ENCODE data around the gene RASEF. TPM values are rescaled to one million over a fixed set of nuclear protein-coding genes. Genes with fewer than 3 reads are reported as not detected.

The RASEF gene
- total and polyA plus RNA-seq, 2 of the 13 experiments (the other 11 are each of a cell fraction or from before 2014, with no cell fraction given), result 0.07 TPM; not detected in 1

GRCh38 chr9:83111169-83111568 lies 48.2 kb upstream of the RASEF start:
- ATAC-seq (no peak), DNase-seq (ENCODE audit: low spot score) (no peak), FAIRE-seq (no peak)
- no peaks in the 10 kb centered on the region for H4K20me1 ChIP-seq (ENCODE audit: insufficient read depth, low read length)
- ChIA-PET POLR2A (no interaction called here), CTCF (ENCODE audit: low intra/inter-chr PET ratio, low total read pairs) (no interaction called here)
- H3K27ac ChIP-seq (ENCODE audit: extremely low read length, insufficient read depth, low read length), result no peak overlapping the region
- H3K9me3 ChIP-seq (ENCODE audit: low read length), result no peaks in the 10 kb centered on the region
- no peaks in the 10 kb centered on the region for H3K4me1 ChIP-seq (ENCODE audit: insufficient read depth, low read length)
- no peaks in the 10 kb centered on the region for H3K36me3 ChIP-seq (replicated peaks in 1 of 2; ENCODE audit: control insufficient read depth in 1 of 2, insufficient read depth in 2 of 2, low read length in 2 of 2)
- H3K4me2 ChIP-seq (ENCODE audit: low read depth, low read length), result no peak overlapping the region
- WGBS (ENCODE audit: low lambda C conversion rate), result 2% methylated on average over 3 of the region's 3 CpGs
- TF ChIP-seq PTBP1 (IDR thresholded peaks at IDR 0.05; ENCODE audit: low read depth, low read length, poor library complexity, severe bottlenecking) (no peak), ZNF784 (CRISPR knock-in tag; IDR thresholded peaks at IDR 0.05; ENCODE audit: borderline replicate concordance) (no peak), GLMP (CRISPR knock-in tag; IDR thresholded peaks at IDR 0.05; ENCODE audit: borderline replicate concordance) (no peak), SIN3B (IDR thresholded peaks at IDR 0.05; ENCODE audit: low read length) (no peak)
- intact Hi-C loops (cut with micrococcal nuclease; ENCODE audit: unreplicated experiment) (no loop called here), in situ Hi-C loops (cut with HindIII; ENCODE audit: extremely low pct_ligation_motif_present, low pct_unique_long_range_greater_than_20kb) (no loop called here)
- H2AFZ ChIP-seq (ENCODE audit: low read length), result no peak overlapping the region
- H3K4me3 ChIP-seq (replicated peaks in 1 of 3; ENCODE audit: insufficient read depth in 1 of 3, low read depth in 2 of 3, low read length in 3 of 3), result no peak overlapping the region
- no peaks in the 10 kb centered on the region for H3K27me3 ChIP-seq (ENCODE audit: control insufficient read depth in 1 of 2, insufficient read depth in 2 of 2, low read length in 2 of 2)
- H3K9ac ChIP-seq (ENCODE audit: insufficient read depth, low read depth, low read length), result no peak overlapping the region
- H3K79me2 ChIP-seq (ENCODE audit: insufficient read depth, low read length), result no peaks in the 10 kb centered on the region
- BruUV-seq (replicated peaks), result no TSS peak

GRCh38 chr9:83109296-83109695 lies 46.4 kb upstream of the RASEF start:
- ATAC-seq, result no peak

More at GRCh38 chr9:83109296-83109695, 46.4 kb upstream of the RASEF start:
- no peak overlapping the region for H3K4me2 ChIP-seq (ENCODE audit: low read depth, low read length)
- no peaks in the 10 kb centered on the region for H3K36me3 ChIP-seq (replicated peaks in 1 of 2; ENCODE audit: control insufficient read depth in 1 of 2, insufficient read depth in 2 of 2, low read length in 2 of 2)
- no peak for FAIRE-seq
- in situ Hi-C loops (cut with HindIII; ENCODE audit: extremely low pct_ligation_motif_present, low pct_unique_long_range_greater_than_20kb), result no loop called here
- TF ChIP-seq ZFY (CRISPR knock-in tag; IDR thresholded peaks at IDR 0.05), result no peak
- TF ChIP-seq ZNF746 (CRISPR knock-in tag; IDR thresholded peaks at IDR 0.05), result no peak
- TF ChIP-seq ZBTB42 (CRISPR knock-in tag; IDR thresholded peaks at IDR 0.05), result no peak
- no peak for TF ChIP-seq NFE2L2 (IDR thresholded peaks at IDR 0.05; ENCODE audit: low read length)
- TF ChIP-seq ELF1 (CRISPR knock-in tag; IDR thresholded peaks at IDR 0.05), result no peak
- no peak for TF ChIP-seq NFRKB (IDR thresholded peaks at IDR 0.05)
- no peak for TF ChIP-seq RFX3 (CRISPR knock-in tag; IDR thresholded peaks at IDR 0.05)
- no peak for TF ChIP-seq KLF6 (CRISPR knock-in tag; IDR thresholded peaks at IDR 0.05)
- no peak for TF ChIP-seq RCOR2 (CRISPR knock-in tag; IDR thresholded peaks at IDR 0.05)
- TF ChIP-seq ZNF558 (CRISPR knock-in tag; IDR thresholded peaks at IDR 0.05; ENCODE audit: borderline replicate concordance), result no peak
- no peak for TF ChIP-seq ZNF878 (CRISPR knock-in tag; IDR thresholded peaks at IDR 0.05)
- TF ChIP-seq ZNF441 (CRISPR knock-in tag; IDR thresholded peaks at IDR 0.05; ENCODE audit: borderline replicate concordance), result no peak
- no peak overlapping the region for H3K27ac ChIP-seq (ENCODE audit: extremely low read length, insufficient read depth, low read length)
- no peaks in the 10 kb centered on the region for H3K9me3 ChIP-seq (ENCODE audit: low read length)
- H3K79me2 ChIP-seq (ENCODE audit: insufficient read depth, low read length), result no peaks in the 10 kb centered on the region
- 0% methylated on average over 3 of the region's 3 CpGs for WGBS (ENCODE audit: low lambda C conversion rate)
- no peaks in the 10 kb centered on the region for H4K20me1 ChIP-seq (ENCODE audit: insufficient read depth, low read length)
- intact Hi-C loops (cut with micrococcal nuclease; ENCODE audit: unreplicated experiment), result no loop called here
- no peak overlapping the region for H2AFZ ChIP-seq (ENCODE audit: low read length)
- ChIA-PET CTCF (ENCODE audit: low intra/inter-chr PET ratio, low total read pairs) (no interaction called here), POLR2A (no interaction called here)
- no peak for DNase-seq (ENCODE audit: low spot score)
- H3K4me1 ChIP-seq (ENCODE audit: insufficient read depth, low read length), result no peaks in the 10 kb centered on the region
- H3K9ac ChIP-seq (ENCODE audit: insufficient read depth, low read depth, low read length), result no peak overlapping the region
- BruUV-seq (replicated peaks), result no TSS peak
- no peaks in the 10 kb centered on the region for H3K27me3 ChIP-seq (ENCODE audit: control insufficient read depth in 1 of 2, insufficient read depth in 2 of 2, low read length in 2 of 2)
- H3K4me3 ChIP-seq (replicated peaks in 1 of 3; ENCODE audit: insufficient read depth in 1 of 3, low read depth in 2 of 3, low read length in 3 of 3), result no peak overlapping the region

Measured in HepG2 (cell line).